ENCODE measurements around the gene CD27.
"Not testable (repeated sequence)": the region's sequence is repeated elsewhere in the genome, so short reads cannot be mapped to it uniquely, and the experiment has no call there.

Gene CD27

DNA sequence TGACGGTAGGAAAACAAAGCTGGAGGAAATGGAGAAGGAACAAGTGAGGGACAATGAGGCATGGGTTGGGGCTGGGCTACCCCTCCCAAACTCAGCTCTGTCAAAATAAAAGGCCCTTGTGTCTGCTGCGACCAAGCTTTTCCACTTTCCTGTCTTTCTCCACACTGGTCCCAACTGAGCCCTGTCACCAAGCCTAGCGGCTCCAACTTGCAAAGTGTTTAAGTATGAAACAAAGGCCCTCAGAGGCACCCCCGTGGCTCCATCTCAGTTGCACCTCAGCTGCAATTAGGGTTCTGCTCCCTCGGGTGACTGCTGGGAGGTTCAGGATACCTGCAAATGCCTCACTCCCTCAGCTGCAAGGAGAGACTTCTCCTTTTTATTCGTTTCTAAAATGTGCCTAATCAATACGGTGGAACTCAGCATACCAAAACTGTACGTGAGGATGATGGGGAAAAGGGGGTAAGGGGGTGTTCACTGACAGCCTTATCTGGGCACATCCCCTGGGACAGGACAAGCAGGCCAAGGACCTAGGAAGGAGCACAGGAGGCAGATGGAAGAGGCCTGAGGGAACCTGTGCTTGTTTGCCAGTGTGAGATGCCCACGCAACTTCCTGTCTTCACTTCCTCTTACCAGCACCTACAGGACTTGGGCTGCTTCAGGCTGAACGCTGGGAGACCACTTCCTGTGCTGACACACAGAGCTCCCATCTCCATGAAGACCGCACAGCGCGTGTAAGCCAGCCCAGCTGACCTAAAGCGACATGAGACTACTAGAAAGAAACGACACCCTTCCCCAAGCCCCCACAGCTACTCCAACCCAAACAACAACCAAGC is 16.9 kb downstream of the CD27 start:
- DNase-seq (ENCODE audit: low read depth in 2 of 2) = peak; percentile 64 to 72

DNA sequence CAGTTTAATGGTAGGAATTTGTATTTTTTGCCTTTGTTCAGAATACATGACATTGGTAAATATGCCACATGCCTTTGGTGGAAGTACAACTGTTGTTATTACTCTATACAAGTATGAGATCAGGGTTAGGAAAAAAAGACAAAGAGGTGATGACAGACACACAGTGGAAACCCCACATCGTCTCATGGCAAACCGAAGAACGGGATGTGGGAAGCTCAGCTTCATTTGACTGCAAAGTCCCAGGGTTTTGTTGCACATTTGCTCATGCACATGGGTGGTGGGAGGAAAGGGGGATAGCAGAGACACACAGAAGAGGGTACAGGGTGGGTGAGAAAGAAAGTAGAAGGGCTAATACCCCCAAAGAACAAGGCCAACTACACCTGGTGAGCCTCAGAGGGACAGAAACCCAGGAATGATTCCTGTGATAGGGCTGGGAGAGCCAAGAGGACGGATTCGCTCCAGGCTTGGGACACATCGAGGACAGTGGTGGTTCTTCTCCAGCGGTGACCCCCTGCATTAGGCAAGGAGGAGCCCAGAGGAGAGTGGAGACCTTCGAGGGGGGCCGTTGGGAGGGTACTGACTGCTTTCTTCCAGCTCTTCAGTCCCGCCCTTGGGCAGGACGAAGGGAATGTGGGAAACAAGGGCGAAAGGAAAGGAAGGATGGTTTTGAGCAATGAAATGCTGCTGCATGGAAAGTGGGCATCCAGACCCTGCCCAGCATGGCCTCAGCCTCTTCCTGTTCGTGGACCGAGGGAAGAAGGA is 17.7 kb downstream of the CD27 start:
- no peak for DNase-seq (ENCODE audit: low read depth in 2 of 2)

DNA sequence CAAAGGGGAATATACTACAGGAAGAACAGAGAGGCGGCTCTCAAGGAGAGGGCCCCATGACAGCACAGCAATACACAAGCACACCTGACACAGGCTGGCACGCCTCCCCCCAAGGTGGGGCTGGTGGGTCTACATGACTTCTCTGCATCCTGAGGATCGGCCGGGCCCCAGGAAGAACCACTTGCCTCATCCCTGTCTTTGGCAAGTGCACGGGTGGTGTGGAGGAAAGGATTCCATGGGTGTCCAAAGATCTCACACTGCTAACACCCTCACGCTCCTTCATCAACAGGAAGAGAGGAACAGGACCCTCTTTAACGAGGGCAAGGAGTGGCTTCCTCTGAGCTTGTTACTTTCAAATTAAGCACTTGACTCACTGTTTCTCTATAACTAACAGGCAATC is 18.5 kb downstream of the CD27 start:
- DNase-seq (ENCODE audit: low read depth in 2 of 2) = no peak

DNA sequence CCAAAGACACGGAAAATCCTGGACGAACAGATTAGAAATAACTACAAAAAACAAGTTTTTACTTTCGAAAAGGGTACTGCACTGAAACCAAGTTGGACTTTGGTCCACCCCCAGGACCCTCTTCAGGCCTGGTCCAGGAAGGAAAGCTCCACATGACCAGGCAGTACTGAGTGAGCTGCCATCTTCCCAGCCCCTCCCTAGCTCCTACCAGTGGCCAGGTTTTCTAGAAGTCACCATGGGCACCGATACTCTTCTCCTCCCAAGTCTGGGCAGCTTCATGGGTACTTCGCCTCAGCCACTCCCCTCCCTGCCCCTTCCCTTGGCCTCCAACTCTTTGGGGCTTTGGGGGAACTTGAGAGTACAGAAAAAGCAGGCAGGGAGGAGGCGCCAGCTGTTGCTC is 19.1 kb downstream of the CD27 start:
- no peak for DNase-seq (ENCODE audit: low read depth in 2 of 2)

DNA sequence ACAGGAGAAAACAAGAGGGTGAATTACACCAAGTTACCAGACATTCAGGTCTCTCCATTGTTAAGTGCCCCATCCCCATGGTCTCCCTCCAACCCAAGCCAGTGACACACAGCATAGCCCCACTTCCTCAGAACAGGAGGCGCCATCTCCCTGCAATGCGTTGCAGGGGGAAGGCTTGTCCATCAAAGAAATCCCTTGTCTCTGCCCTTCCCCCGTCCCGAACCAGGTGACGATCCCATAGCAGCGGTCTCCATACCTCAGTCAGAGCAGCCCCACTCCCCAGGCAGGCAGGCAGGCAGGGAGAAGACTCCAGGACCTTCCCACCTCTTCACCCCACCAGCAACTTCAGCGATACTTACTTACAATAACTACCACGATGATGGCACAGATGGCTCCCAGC is 19.8 kb downstream of the CD27 start:
- no peak for DNase-seq (ENCODE audit: low read depth in 2 of 2)

DNA sequence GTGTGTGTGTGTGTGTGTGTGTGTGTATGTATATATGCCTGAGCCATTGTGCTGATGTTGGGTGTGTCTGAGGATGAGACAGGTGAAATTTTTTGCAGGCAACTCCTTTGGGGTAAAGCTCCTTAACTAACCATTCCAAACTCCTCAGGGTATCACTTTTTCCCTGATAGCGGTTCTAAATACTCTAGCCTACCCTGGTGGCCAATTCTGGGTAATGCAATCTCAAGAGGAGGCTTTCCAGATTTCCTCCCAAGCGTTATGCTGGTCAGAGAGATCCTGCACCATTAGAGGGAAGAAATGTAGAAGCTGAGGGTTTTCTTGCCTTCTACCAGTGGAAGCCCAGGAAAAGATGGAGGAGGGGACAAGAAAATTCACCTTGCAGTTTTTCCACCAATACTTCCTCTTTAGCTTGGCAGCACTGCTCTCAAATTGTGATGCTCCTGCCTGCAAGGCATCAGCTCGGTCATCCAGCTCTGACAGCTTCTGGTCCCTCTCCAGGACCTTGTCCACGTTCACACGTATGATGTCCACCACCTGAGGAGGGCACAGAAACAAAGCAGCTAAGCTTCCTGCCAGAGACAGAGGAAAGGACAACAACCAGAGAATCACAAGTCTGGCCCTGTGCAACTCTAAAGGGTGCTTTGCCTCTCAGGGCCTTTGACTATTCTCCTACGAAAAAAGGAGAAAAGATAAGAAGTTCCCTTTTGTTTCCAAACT is 20.9 kb downstream of the CD27 start:
- no peak for DNase-seq (ENCODE audit: low read depth in 2 of 2)

DNA sequence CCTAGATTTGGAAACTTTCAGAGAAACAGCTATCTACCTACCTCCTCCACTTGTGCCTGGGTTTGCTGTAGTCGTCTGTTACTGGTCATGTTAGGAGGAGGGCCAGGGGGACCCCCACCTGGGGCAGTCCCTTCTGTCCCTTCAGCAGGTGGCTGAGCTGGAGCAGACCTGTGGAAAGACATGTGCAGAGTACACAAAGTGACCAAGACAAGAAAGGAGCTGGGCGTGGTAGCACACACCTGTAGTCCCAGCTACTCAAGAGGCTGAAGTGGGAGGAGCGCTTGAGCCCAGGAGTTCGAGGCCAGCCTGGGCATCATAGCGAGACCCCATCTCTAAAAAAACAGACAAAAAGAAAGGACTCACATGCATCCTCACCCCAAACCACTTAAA is 21.4 kb downstream of the CD27 start:
- DNase-seq (ENCODE audit: low read depth in 2 of 2) = no peak

DNA sequence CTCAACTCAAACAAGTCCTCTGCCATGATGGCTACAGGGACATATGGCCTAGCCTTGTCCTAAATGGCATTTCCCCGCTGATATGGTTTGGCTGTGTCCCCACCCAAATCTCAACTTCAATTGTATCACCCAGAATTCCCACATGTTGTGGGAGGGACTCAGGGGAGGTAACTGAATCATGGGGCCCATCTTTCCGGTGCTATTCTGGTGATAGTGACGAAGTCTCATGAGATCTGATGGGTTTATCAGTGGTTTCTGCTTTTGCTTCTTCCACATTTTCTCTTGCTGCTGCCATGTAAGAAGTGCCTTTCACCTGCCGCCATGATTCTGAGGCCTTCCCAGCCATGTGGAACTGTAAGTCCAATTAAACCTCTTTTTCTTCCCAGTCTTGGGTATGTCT is 22.0 kb downstream of the CD27 start:
- DNase-seq (ENCODE audit: low read depth in 2 of 2) = not testable (repeated sequence)

DNA sequence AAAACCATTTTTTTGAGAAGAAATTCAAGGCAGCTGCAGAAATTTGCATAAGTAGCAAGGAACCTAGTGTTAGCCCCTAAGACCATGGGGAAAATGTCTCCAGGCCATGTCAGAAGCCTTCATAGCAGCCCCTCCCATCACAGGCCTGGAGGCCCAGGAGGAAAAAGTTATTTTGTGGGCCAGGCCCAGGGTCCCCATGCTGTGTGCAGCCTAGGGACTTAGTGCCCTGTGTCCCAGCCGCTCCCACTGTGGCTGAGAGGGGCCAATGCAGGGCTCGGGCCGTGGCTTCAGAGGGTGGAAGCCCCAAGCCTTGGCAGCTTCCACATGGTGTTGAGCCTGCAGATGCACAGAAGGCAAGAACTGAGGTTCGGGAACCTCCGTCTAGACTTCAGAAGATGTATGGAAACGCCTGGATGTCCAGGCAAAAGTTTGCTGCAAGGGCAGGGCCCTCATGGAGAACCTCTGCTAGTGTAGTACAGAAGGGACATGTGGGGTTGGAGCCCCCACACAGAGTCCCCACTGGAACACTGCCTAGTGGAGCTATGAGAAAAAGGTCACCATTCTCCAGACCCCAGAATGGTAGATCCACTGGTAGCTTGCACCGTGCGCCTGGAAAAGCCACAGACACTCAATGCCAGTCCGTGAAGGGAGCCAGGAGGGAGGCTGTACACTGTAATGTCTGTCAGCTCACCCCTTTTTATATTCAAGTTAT is 23.0 kb downstream of the CD27 start:
- DNase-seq (ENCODE audit: low read depth in 2 of 2) = not testable (repeated sequence)

DNA sequence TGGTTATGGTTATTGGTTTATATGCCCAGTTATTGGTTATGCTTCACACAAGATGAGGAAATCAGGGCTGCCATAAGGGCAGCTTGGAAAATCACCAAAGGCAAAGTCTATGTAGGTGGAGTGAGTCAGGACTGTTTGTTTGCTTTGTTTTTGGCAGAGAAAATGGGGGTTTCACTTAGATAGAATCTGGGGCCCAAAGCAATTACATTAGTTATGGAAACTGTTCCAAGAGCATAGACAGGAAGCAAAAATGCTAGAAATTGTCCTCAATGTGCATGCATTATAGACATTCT is 23.5 kb downstream of the CD27 start:
- DNase-seq (ENCODE audit: low read depth in 2 of 2) = no peak

DNA sequence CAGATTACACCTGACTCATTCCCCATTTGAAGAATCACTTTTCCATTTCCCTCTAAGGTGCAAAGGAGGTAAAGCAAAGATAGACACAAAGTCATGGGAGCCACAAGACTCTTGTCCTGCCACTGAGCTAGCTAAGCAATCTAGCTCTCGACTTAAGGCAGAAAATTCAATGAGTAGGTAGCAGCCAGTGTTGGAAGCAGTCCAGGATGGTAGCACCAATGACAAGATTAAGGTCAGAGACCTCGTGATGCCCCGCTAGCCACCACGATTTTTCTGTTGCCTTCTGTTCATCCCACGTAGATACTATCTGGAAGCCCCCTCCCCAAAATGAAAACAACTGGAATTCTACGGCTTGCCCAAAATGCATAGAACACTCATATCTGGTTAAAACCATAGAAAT is 24.3 kb downstream of the CD27 start:
- DNase-seq (ENCODE audit: low read depth in 2 of 2) = no peak

DNA sequence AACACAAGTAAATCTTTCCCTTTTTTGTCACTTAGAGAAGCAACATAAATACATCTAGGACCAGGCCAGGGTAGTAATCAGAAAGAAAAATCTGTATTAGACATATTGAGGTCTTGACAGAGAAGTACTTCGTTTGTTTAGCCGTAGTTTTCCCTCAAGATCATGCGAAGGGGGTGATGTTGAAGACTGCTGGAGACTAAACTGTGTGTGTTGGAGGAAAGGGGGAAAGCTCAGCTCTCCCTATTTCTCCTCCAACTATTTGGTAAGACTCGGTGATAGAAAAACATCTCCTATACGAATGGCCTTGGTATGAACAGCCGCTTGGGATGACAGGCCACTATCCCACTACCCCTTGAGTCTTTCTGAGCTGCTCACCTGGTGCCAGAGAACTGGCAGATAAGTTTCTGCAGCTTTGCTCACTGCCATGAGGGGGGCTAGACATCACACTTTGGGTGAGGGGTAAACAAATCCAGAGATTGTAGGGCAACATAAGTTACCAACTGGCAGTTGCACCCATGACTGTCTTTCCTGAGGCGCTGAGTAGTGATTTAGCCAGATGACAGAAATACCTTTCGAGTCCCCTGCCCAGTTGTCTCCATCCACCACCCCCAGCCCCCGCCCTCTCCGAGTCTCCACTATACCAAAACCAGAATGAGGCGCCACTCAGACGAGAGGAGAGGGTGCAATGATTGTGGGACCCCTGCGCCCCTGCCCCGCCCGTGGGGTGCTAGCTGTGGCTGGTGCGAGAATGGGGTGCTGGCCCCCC is 25.0 kb downstream of the CD27 start:
- DNase-seq (ENCODE audit: low read depth in 2 of 2) = no peak

DNA sequence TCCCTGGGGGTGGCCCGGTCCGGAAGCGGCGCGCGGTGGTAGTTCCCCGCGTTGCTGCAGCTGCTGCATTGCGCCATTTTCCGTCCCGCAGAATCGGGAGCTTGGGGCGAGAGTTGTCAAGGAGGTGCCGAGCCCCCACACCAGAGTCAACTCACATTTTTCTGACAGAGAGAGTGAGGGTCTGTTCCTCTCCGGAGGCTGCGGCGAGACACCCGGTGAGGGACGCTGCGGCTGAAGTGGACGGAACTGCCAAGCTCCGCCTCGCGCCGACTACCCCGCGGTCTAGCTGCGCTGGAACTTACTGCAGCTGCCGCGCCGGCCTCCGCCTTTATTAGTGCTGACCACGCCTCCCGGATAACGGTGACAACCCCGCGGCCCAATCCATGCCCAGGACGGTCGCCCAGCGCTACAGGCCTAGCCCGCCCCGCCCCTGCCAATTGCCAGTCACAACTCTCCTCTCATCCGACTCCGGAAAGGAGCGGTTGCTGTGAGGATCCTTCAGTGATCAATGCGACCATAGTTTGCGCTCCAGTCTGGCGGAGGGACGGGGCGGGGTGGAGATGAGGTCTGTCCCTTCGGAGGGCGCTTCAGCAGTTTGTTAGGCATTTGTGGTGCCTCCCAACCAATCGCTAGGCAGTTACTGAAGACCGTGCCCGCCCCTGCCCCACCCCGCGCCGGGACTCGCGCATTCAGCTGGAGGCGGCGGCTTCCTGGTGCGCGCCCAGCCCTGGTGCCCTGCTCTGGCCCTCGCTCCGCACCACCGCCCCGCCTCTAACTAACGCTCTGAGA is 25.8 kb downstream of the CD27 start, which contains the start of gene VAMP1:
TSS of gene VAMP1 (minus strand) at position 303 of the 789 bp plus-strand sequence. CDS start at position 157, 146 bp downstream.
- peak; percentile 91 to 93 for DNase-seq (ENCODE audit: low read depth in 2 of 2)

DNA sequence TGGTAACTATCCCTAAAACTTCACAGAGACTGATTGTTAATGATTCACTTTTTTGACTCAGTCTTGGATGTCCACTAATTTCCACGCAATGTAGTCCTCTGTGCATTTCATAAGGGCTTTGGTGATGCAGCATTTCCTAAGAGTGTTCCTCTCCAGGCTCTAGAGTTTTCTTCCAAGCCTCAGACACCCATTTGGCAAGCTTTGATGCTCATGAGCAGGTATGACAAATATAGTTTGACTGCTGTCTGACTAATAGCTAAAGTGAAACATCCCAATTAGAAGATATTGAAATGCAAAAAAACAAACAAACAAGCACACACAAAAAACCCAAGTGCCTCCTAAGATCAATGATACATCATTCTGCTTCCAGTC is 27.2 kb downstream of the CD27 start:
- DNase-seq (ENCODE audit: low read depth in 2 of 2) = no peak

DNA sequence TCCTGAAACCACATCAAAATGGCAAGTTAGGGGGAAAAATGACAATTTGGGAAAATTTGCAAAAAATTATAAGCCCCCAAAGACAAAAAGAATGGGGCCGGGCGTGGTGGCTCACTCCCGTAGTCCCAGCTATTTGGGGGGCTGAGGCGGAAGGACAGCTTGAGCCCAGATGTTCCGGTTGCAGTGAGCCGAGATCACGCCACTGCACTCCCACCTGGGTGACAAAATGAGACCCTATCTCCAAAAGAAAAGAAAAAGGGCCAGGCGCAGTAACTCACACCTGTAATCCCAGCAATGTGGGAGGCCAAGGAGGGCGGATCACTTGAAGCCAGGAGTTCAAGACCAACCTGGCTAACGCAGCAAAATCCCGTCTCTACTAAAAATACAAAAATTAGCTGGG is 27.7 kb downstream of the CD27 start:
- no peak for DNase-seq (ENCODE audit: low read depth in 2 of 2)

DNA sequence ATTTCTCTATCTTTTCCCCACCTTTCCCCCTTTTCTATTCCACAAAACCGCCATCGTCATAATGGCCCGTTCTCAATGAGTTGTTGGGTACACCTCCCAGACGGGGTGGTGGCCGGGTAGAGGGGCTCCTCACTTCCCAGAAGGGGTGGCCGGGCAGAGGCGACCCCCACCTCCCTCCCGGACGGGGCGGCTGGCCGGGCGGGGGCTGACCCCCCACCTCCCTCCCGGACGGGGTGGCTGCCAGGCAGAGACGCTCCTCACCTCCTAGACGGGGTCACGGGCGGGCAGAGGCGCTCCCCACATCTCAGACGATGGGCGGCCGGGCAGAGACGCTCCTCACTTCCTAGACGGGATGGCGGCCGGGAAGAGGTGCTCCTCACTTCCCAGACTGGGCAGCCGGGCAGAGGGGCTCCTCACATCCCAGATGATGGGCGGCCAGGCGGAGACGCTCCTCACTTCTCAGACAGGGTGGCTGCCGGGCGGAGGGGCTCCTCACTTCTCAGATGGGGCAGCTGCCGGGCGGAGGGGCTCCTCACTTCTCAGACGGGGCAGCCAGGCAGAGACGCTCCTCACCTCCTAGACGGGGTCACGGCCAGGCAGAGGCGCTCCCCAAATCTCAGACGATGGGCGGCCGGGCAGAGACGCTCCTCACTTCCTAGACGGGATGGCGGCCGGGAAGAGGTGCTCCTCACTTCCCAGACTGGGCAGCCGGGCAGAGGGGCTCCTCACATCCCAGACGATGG is 30.6 kb downstream of the CD27 start:
- DNase-seq (ENCODE audit: low read depth in 2 of 2) = not testable (repeated sequence)

DNA sequence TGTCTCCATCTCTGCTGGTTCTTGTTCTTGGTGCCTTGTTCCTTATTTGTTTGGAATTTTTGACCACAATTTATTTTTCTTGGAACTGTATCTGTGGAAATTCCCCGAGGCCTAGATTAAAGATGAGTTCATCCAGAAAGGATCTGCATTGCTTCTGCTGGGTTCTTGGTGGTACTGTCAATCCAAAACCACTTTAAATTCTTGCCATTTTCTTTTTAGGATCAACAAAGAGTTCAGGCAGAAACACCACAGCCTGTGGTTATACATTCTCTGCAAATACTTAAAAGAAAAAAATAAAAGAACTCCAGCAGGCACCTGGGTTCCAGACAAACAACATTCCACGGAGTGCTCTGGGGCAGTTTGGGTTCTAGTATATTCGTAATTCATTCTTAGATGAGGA is 31.7 kb downstream of the CD27 start:
- DNase-seq (ENCODE audit: low read depth in 2 of 2) = no peak

DNA sequence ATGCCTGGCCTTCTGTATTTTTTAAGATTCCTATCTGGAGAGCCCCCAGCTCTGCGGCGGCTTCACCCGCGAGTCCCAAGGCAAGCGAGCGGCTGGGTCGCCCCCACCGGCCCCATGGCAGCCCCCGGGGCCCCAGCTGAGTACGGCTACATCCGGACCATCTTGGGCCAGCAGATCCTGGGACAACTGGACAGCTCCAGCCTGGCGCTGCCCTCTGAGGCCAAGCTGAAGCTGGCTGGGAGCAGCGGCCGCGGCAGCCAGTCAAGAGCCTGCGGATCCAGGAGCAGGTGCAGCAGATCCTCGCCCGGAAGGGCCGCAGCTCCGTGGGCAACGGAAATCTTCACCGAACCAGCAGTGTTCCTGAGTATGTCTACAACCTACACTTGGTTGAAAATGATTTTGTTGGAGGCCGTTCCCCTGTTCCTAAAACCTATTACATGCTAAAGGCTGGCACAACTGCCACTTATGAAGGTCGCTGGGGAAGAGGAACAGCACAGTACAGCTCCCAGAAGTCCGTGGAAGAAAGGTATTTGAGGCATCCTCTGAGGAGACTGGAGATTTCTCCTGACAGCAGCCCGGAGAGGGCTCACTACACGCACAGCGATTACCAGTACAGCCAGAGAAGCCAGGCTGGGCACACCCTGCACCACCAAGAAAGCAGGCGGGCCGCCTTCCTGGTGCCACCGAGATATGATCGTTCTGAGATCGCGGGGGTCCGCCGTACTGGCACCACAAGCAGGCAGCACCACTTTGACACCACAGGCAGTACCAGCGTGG is 33.0 kb downstream of the CD27 start:
- not testable (repeated sequence) for DNase-seq (ENCODE audit: low read depth in 2 of 2)

DNA sequence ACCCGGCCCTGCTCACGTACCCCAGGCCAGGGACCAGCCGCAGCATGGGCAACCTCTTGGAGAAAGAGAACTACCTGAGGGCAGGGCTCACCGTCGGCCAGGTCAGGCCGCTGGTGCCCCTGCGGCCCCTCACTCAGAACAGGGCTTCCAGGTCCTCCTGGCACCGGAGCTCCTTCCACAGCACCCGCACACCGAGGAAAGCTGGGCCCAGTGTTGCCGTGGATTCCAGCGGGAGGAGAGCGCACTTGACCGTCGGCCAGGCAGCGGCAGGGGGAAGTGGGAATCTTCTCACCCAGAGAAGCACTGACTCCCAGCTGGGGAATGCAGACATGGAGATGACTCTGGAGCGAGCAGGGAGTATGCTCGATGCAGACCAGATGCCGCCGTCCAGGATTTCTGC is 33.7 kb downstream of the CD27 start:
- DNase-seq (ENCODE audit: low read depth in 2 of 2) = no peak

Data from stimulated activated CD8-positive, alpha-beta memory T cell treated with anti-CD3 and anti-CD28 coated beads, Interleukin-15, amount 100 ng/mL, for 4 hours (primary cell).